Gastrocnemius medialis (tissue), 4 donors: Measurements from ENCODE around the gene TFCP2L1.

ENCODE experiments used
- CTCF ChIP-seq, 5 experiments: fragments of 450-650 bp in 3 of 5; fragments of 200-600 bp in 2 of 5; sonication (generic) in 2 of 5; IDR thresholded peaks in 4 of 5; conservative IDR thresholded peaks in 1 of 5; 1 replicate in 4 of 5; 2 replicates in 1 of 5; pipeline ENCODE4 v1.5.1; 2016 to 2019; ENCODE audit warnings: antibody characterized with exemption in 5 of 5, mild to moderate bottlenecking in 3 of 5, moderate library complexity in 3 of 5
- POLR2A ChIP-seq, 2 donors: fragments of 450-650 bp; IDR thresholded peaks; one replicate each; pipeline ENCODE4 v1.6.1; 2017; ENCODE audit warnings: antibody characterized with exemption in 2 of 2, mild to moderate bottlenecking in 2 of 2, moderate library complexity in 2 of 2

- TF ChIP-seq POLR2A (IDR thresholded peaks at IDR 0.05): no peak
- TF ChIP-seq CTCF (IDR thresholded peaks at IDR 0.05 in 4 of 5, conservative IDR thresholded peaks at IDR 0.05 in 1 of 5): no peak
Measured at GRCh38 chr2:121175326-121175725, 109.7 kb downstream of the TFCP2L1 start.
